ENCODE measurements around the gene FKBP1A.

Gene FKBP1A

GRCh38 chr20:1392693-1393506 is at the start of gene FKBP1A:
Gene FKBP1A, minus strand, starts transcription at chr20:1393054. Its CDS starts 56 bp downstream, at chr20:1392998.
- peak; percentile 73 for FAIRE-seq

GRCh38 chr20:1442304-1442703 is 49.5 kb upstream of the FKBP1A start:
- FAIRE-seq, result no peak
- no peak for DNase-seq (ENCODE audit: insufficient read length, low spot score)

More at GRCh38 chr20:1392693-1393506, at the start of gene FKBP1A:
- peak; percentile 87 for DNase-seq (ENCODE audit: insufficient read length, low spot score)

- no peak for DNase-seq (ENCODE audit: insufficient read length, low spot score)
- FAIRE-seq, result no peak
These were observed 48.3 kb upstream of the FKBP1A start for GRCh38 chr20:1441133-1441532.

GRCh38 chr20:1440024-1440423 is 47.2 kb upstream of the FKBP1A start:
- no peak for DNase-seq (ENCODE audit: insufficient read length, low spot score)
- no peak for FAIRE-seq

GRCh38 chr20:1438361-1438760 is 45.5 kb upstream of the FKBP1A start:
- FAIRE-seq, result no peak

GRCh38 chr20:1437235-1437904 is 44.5 kb upstream of the FKBP1A start:
- FAIRE-seq, result peak; percentile 87
- DNase-seq (ENCODE audit: insufficient read length, low spot score), result peak; percentile 70

More at GRCh38 chr20:1438361-1438760, 45.5 kb upstream of the FKBP1A start:
- no peak for DNase-seq (ENCODE audit: insufficient read length, low spot score)

- FAIRE-seq (no peak), DNase-seq (ENCODE audit: insufficient read length, low spot score) (no peak)
These were observed 43.4 kb upstream of the FKBP1A start for GRCh38 chr20:1436263-1436662.

- FAIRE-seq, result no peak
These were observed 42.5 kb upstream of the FKBP1A start for GRCh38 chr20:1435337-1435699.

GRCh38 chr20:1434571-1435336 is 41.9 kb upstream of the FKBP1A start:
- no peak for FAIRE-seq
- peak; percentile 48 for DNase-seq (ENCODE audit: insufficient read length, low spot score)

More at GRCh38 chr20:1435337-1435699, 42.5 kb upstream of the FKBP1A start:
- no peak for DNase-seq (ENCODE audit: insufficient read length, low spot score)

GRCh38 chr20:1431158-1431557 is 38.3 kb upstream of the FKBP1A start:
- no peak for DNase-seq (ENCODE audit: insufficient read length, low spot score)
- no peak for FAIRE-seq

- DNase-seq (ENCODE audit: insufficient read length, low spot score) (no peak), FAIRE-seq (no peak)
These were observed 37.2 kb upstream of the FKBP1A start for GRCh38 chr20:1430004-1430451.

GRCh38 chr20:1429143-1429728 is 36.4 kb upstream of the FKBP1A start:
- no peak for FAIRE-seq

GRCh38 chr20:1427457-1428054 is 34.7 kb upstream of the FKBP1A start:
- FAIRE-seq, result no peak
- no peak for DNase-seq (ENCODE audit: insufficient read length, low spot score)

More at GRCh38 chr20:1429143-1429728, 36.4 kb upstream of the FKBP1A start:
- no peak for DNase-seq (ENCODE audit: insufficient read length, low spot score)

GRCh38 chr20:1426231-1426849 is 33.5 kb upstream of the FKBP1A start:
- no peak for DNase-seq (ENCODE audit: insufficient read length, low spot score)
- no peak for FAIRE-seq

GRCh38 chr20:1424336-1424735 is 31.5 kb upstream of the FKBP1A start:
- FAIRE-seq, result no peak
- DNase-seq (ENCODE audit: insufficient read length, low spot score), result no peak

- FAIRE-seq (no peak), DNase-seq (ENCODE audit: insufficient read length, low spot score) (no peak)
These were observed 30.8 kb upstream of the FKBP1A start for GRCh38 chr20:1423625-1424106.

GRCh38 chr20:1423206-1423605 is 30.4 kb upstream of the FKBP1A start:
- FAIRE-seq (no peak), DNase-seq (ENCODE audit: insufficient read length, low spot score) (no peak)

GRCh38 chr20:1422753-1423152 is 29.9 kb upstream of the FKBP1A start:
- no peak for FAIRE-seq
- no peak for DNase-seq (ENCODE audit: insufficient read length, low spot score)

GRCh38 chr20:1420066-1420465 is 27.2 kb upstream of the FKBP1A start:
- no peak for DNase-seq (ENCODE audit: insufficient read length, low spot score)
- FAIRE-seq, result no peak

GRCh38 chr20:1418350-1418749 is 25.5 kb upstream of the FKBP1A start:
- DNase-seq (ENCODE audit: insufficient read length, low spot score), result no peak
- FAIRE-seq, result no peak

Data from HTR-8/SVneo (cell line).